ENCODE measurements around the gene MRPS18C. TPM values are rescaled to one million over a fixed set of nuclear protein-coding genes. Genes with fewer than 3 reads are reported as not detected.

MRPS18C gene
- 10 to 100 TPM in 1 of 2 donors, 1 to 10 TPM in 1; 7.6 to 17.3 TPM for total RNA-seq

GRCh38 chr4:83455281-83456183, at the start of gene MRPS18C, which contains the start of gene HELQ:
MRPS18C (plus strand) TSS chr4:83456058; CDS start chr4:83456078, 20 bp downstream.
HELQ (minus strand) TSS chr4:83455823; CDS start chr4:83455693, 130 bp downstream.
- Histone ChIP-seq H3K27me3 (replicated peaks; ENCODE audit: insufficient read depth) (no peaks in the 10 kb centered on the region), H3K27ac (peak within 1 kb of the TSS; percentile 89 to 99), H3K4me1 (ENCODE audit: control insufficient read depth in 1 of 2, low read depth in 2 of 2) (peaks cover 11 to 35% of the 10 kb centered on the region in 2 donors), H3K9me3 (no peaks in the 10 kb centered on the region), H3K36me3 (no peaks in the 10 kb centered on the region), H3K4me3 (peak within 1 kb of the TSS; percentile 77)
- ATAC-seq (ENCODE audit: insufficient number of reproducible peaks, low FRiP score, low read depth) (peak; percentile 100), DNase-seq (ENCODE audit: low spot score) (peak; percentile 96)
- peak; percentile 26 for TF ChIP-seq CTCF (IDR thresholded peaks at IDR 0.05)

GRCh38 chr4:83408908-83409307, 47.0 kb upstream of the MRPS18C start:
- TF ChIP-seq CTCF (IDR thresholded peaks at IDR 0.05), result no peak
- Histone ChIP-seq H3K27ac (no peak overlapping the region), H3K27me3 (replicated peaks; ENCODE audit: insufficient read depth) (no peaks in the 10 kb centered on the region), H3K36me3 (peaks cover 10% of the 10 kb centered on the region), H3K4me1 (ENCODE audit: control insufficient read depth in 1 of 2, low read depth in 2 of 2) (no peaks in the 10 kb centered on the region), H3K4me3 (no peak overlapping the region), H3K9me3 (no peaks in the 10 kb centered on the region)
- DNase-seq (ENCODE audit: low spot score) (no peak), ATAC-seq (ENCODE audit: insufficient number of reproducible peaks, low FRiP score, low read depth) (no peak)

- no peak for TF ChIP-seq CTCF (IDR thresholded peaks at IDR 0.05)
- Histone ChIP-seq H3K4me1 (ENCODE audit: control insufficient read depth in 1 of 2, low read depth in 2 of 2) (no peaks in the 10 kb centered on the region), H3K9me3 (no peaks in the 10 kb centered on the region), H3K36me3 (peaks cover 25% of the 10 kb centered on the region), H3K27ac (no peak overlapping the region), H3K4me3 (no peak overlapping the region), H3K27me3 (replicated peaks; ENCODE audit: insufficient read depth) (no peaks in the 10 kb centered on the region)
- ATAC-seq (ENCODE audit: insufficient number of reproducible peaks, low FRiP score, low read depth), result no peak
- no peak for DNase-seq (ENCODE audit: low spot score)
These were observed 42.2 kb upstream of the MRPS18C start for GRCh38 chr4:83413676-83414075.

GRCh38 chr4:83417566-83417965, 38.3 kb upstream of the MRPS18C start:
- Histone ChIP-seq H3K27me3 (replicated peaks; ENCODE audit: insufficient read depth) (no peaks in the 10 kb centered on the region), H3K9me3 (no peaks in the 10 kb centered on the region), H3K4me3 (no peak overlapping the region), H3K27ac (no peak overlapping the region), H3K4me1 (ENCODE audit: control insufficient read depth in 1 of 2, low read depth in 2 of 2) (no peaks in the 10 kb centered on the region), H3K36me3 (peaks cover 38% of the 10 kb centered on the region)
- TF ChIP-seq CTCF (IDR thresholded peaks at IDR 0.05), result no peak
- no peak for DNase-seq (ENCODE audit: low spot score)
- ATAC-seq (ENCODE audit: insufficient number of reproducible peaks, low FRiP score, low read depth), result no peak

GRCh38 chr4:83418211-83418610, 37.6 kb upstream of the MRPS18C start:
- Histone ChIP-seq H3K27ac (no peak overlapping the region), H3K4me1 (ENCODE audit: control insufficient read depth in 1 of 2, low read depth in 2 of 2) (no peaks in the 10 kb centered on the region), H3K36me3 (peaks cover 37% of the 10 kb centered on the region), H3K9me3 (no peaks in the 10 kb centered on the region), H3K27me3 (replicated peaks; ENCODE audit: insufficient read depth) (no peaks in the 10 kb centered on the region), H3K4me3 (no peak overlapping the region)
- no peak for TF ChIP-seq CTCF (IDR thresholded peaks at IDR 0.05)
- ATAC-seq (ENCODE audit: insufficient number of reproducible peaks, low FRiP score, low read depth), result no peak
- no peak for DNase-seq (ENCODE audit: low spot score)
